SK-N-SH (cell line): Measurements from ENCODE around the gene PPP1R13L. TPM values are rescaled to one million over a fixed set of nuclear protein-coding genes. Genes with fewer than 3 reads are reported as not detected.

Experiments used
- CTCF ChIA-PET: fragments of 300-600, 350-600 bp; formaldehyde crosslinking; extraction: SDS; loops from one replicate; lab custom pipeline; 2021; lab: Yijun Ruan, JAX
- POLR2A ChIA-PET: fragments of 350-600 bp; sonication (Branson Sonifier 250); formaldehyde crosslinking; extraction: SDS; loops from one replicate; lab custom pipeline; 2020; ENCODE audit warnings: antibody characterized with exemption, inconsistent platforms; lab: Yijun Ruan, JAX
- DNase-seq: peaks from one replicate; pipeline ENCODE4 v3.0.0; 2012
- H2AFZ ChIP-seq: fragments of 200-600 bp; sonication (generic); 2 replicates; pipeline ENCODE4 v1.8.1; 2016; ENCODE audit warnings: antibody characterized with exemption, mild to moderate bottlenecking, low read depth
- H3F3A ChIP-seq: fragments of 200-600 bp; sonication (generic); replicated peaks from 2 replicates; pipeline ENCODE3; 2016; ENCODE audit warnings: antibody characterized with exemption, mild to moderate bottlenecking; ENCODE audit not compliant: insufficient read depth
- H3K27ac ChIP-seq, 2 experiments: fragments of 200-500 bp in 1 of 2; fragments of 200-600 bp in 1 of 2; sonication (Bioruptor generic) in 1 of 2; sonication (generic), shearing (Covaris generic) in 1 of 2; 2 replicates each; pipeline versions ENCODE4 v1.5.1 to v1.6.1; 2014 to 2016; ENCODE audit warnings: low read depth in 2 of 2, inconsistent platforms in 1 of 2, low read length in 1 of 2, mild to moderate bottlenecking in 1 of 2, mixed read lengths in 1 of 2
- H3K27me3 ChIP-seq: fragments of 200-600 bp; sonication (generic), shearing (Covaris generic); 2 replicates; pipeline ENCODE4 v1.6.1; 2016; ENCODE audit warnings: mixed run types; ENCODE audit not compliant: insufficient read depth
- H3K36me3 ChIP-seq, 2 experiments: fragments of 200-500 bp in 1 of 2; fragments of 200-600 bp in 1 of 2; sonication (Bioruptor generic) in 1 of 2; sonication (generic) in 1 of 2; replicated peaks in 1 of 2; 2 replicates each; pipeline versions ENCODE3 to v1.5.1; 2014 to 2016; ENCODE audit warnings: low read length in 1 of 2, mild to moderate bottlenecking in 1 of 2; ENCODE audit not compliant: insufficient read depth in 2 of 2, control insufficient read depth in 1 of 2
- H3K4me1 ChIP-seq, 2 experiments: fragments of 200-500 bp in 1 of 2; fragments of 200-600 bp in 1 of 2; sonication (Bioruptor generic) in 1 of 2; sonication (generic), shearing (Covaris generic) in 1 of 2; 2 replicates each; pipeline versions ENCODE4 v1.5.1 to v1.6.1; 2014 to 2016; ENCODE audit warnings: low read depth in 1 of 2, low read length in 1 of 2, mixed run types in 1 of 2; ENCODE audit not compliant: insufficient read depth in 2 of 2, control insufficient read depth in 1 of 2
- H3K4me2 ChIP-seq: fragments of 200-600 bp; sonication (generic), shearing (Covaris generic); 2 replicates; pipeline ENCODE4 v1.6.1; 2017; ENCODE audit warnings: mixed run types
- H3K4me3 ChIP-seq, 2 experiments: fragments of 200-500 bp in 1 of 2; fragments of 200-600 bp in 1 of 2; sonication (Bioruptor generic) in 1 of 2; sonication (generic), shearing (Covaris generic) in 1 of 2; 2 replicates each; pipeline versions ENCODE4 v1.5.1 to v1.8.1; 2014 to 2016; ENCODE audit warnings: low read depth in 2 of 2, inconsistent platforms in 1 of 2, low read length in 1 of 2, mild to moderate bottlenecking in 1 of 2, mixed read lengths in 1 of 2, moderate library complexity in 1 of 2
- H3K79me2 ChIP-seq: fragments of 200-600 bp; sonication (generic); 2 replicates; pipeline ENCODE4 v1.8.1; 2017; ENCODE audit warnings: mild to moderate bottlenecking; ENCODE audit not compliant: insufficient read depth
- H3K9ac ChIP-seq: fragments of 200-600 bp; sonication (generic); 2 replicates; pipeline ENCODE4 v1.6.1; 2017; ENCODE audit warnings: mixed run types
- H3K9me2 ChIP-seq: fragments of 200-600 bp; sonication (generic); 2 replicates; pipeline ENCODE4 v1.6.1; 2017; ENCODE audit warnings: mixed run types
- H3K9me3 ChIP-seq: fragments of 200-600 bp; sonication (generic); 2 replicates; pipeline ENCODE4 v1.6.1; 2017; ENCODE audit warnings: mixed run types, mild to moderate bottlenecking, moderate library complexity
- H4K20me1 ChIP-seq: fragments of 200-600 bp; sonication (generic); 2 replicates; pipeline ENCODE4 v1.6.1; 2017; ENCODE audit warnings: mild to moderate bottlenecking, mixed run types; ENCODE audit not compliant: insufficient read depth
- CHD2 ChIP-seq: fragments of 150-350 bp; IDR thresholded peaks from 2 replicates; pipeline ENCODE4 v1.6.1; 2018; ENCODE audit warnings: low read length; ENCODE audit not compliant: partially characterized antibody
- CTCF ChIP-seq: fragments of 200-600 bp; sonication (generic); IDR thresholded peaks from 2 replicates; pipeline ENCODE4 v1.6.1; 2017; ENCODE audit warnings: antibody characterized with exemption, mild to moderate bottlenecking, moderate library complexity
- ELF1 ChIP-seq: IDR thresholded peaks from 2 replicates; pipeline ENCODE4 v1.4.0; 2012
- EP300 ChIP-seq, 2 experiments: IDR thresholded peaks; 2 replicates each; pipeline versions ENCODE4 v1.4.0 to v1.6.1; 2012; ENCODE audit warnings: borderline replicate concordance in 1 of 2, low read depth in 1 of 2, low read length in 1 of 2
- EZH2phosphoT487 ChIP-seq: fragments of 200-600 bp; sonication (generic); IDR thresholded peaks from 2 replicates; pipeline ENCODE4 v1.6.1; 2017; ENCODE audit warnings: low read depth, mixed run types, mild to moderate bottlenecking, antibody characterized with exemption, moderate library complexity, borderline replicate concordance
- FOSL2 ChIP-seq: IDR thresholded peaks from 2 replicates; pipeline ENCODE4 v1.4.0; 2012; ENCODE audit warnings: low read depth, mild to moderate bottlenecking, moderate library complexity, borderline replicate concordance
- FOXJ3 ChIP-seq: sonication (generic); formaldehyde crosslinking; IDR thresholded peaks from 2 replicates; pipeline ENCODE4 v1.5.1; 2020; ENCODE audit warnings: mild to moderate bottlenecking, missing genetic modification reagents
- FOXM1 ChIP-seq: IDR thresholded peaks from 2 replicates; pipeline ENCODE4 v1.4.0; 2012; ENCODE audit warnings: low read depth, mild to moderate bottlenecking
- GABPA ChIP-seq: IDR thresholded peaks from 2 replicates; pipeline ENCODE4 v1.4.0; 2012; ENCODE audit warnings: low read depth, mild to moderate bottlenecking
- JUND ChIP-seq: IDR thresholded peaks from 2 replicates; pipeline ENCODE4 v1.4.0; 2012
- MAX ChIP-seq: IDR thresholded peaks from 2 replicates; pipeline ENCODE4 v1.4.0; 2012; ENCODE audit warnings: low read depth
- MXI1 ChIP-seq: IDR thresholded peaks from 2 replicates; pipeline ENCODE4 v1.6.1; 2012; ENCODE audit warnings: mild to moderate bottlenecking, low read depth, low read length, improper control_type of control experiment
- NFIC ChIP-seq: IDR thresholded peaks from 2 replicates; pipeline ENCODE4 v1.4.0; 2012; ENCODE audit warnings: borderline replicate concordance
- POLR2AphosphoS5 ChIP-seq: IDR thresholded peaks from 2 replicates; pipeline ENCODE4 v1.6.1; 2012; ENCODE audit warnings: low read depth, low read length
- SIN3A ChIP-seq: IDR thresholded peaks from 2 replicates; pipeline ENCODE4 v1.6.1; 2012; ENCODE audit warnings: low read depth, mild to moderate bottlenecking, low read length, moderate library complexity, borderline replicate concordance
- TAF1 ChIP-seq: IDR thresholded peaks from 2 replicates; pipeline ENCODE4 v1.6.1; 2012; ENCODE audit warnings: low read depth, mild to moderate bottlenecking, low read length, moderate library complexity, borderline replicate concordance
- TCF12 ChIP-seq: IDR thresholded peaks from 2 replicates; pipeline ENCODE4 v1.4.0; 2012
- YY1 ChIP-seq: IDR thresholded peaks from 2 replicates; pipeline ENCODE4 v1.4.0; 2012; ENCODE audit warnings: low read depth, mild to moderate bottlenecking
- ZBTB33 ChIP-seq: IDR thresholded peaks from 2 replicates; pipeline ENCODE4 v1.4.0; 2012; ENCODE audit warnings: low read depth, borderline replicate concordance
- WGBS: methylation state at CpG from one replicate; pipeline ENCODE4 v1.1.6; 2017; ENCODE audit warnings: low lambda C conversion rate; 5-methylcytosine and 5-hydroxymethylcytosine counted together
- polyA plus RNA-seq, 3 experiments: library from polyadenylated mRNA; depleted of rRNA; stranded (reverse); fragments of >200 nt; gene quantifications; 2 replicates each; pipeline ENCODE4 v1.2.3, GENCODE V29; 2012
- TF ChIP-seq, protein P1 (sequence below): fragments of 150-350 bp; IDR thresholded peaks from 2 replicates; pipeline ENCODE4 v1.6.1; 2017; ENCODE audit warnings: antibody characterized with exemption, low read length, low read depth, borderline replicate concordance
- TF ChIP-seq, protein P2 (sequence below): IDR thresholded peaks from 2 replicates; pipeline ENCODE4; 2012
- TF ChIP-seq, protein P3 (sequence below): IDR thresholded peaks from 2 replicates; pipeline ENCODE4 v1.4.0; 2012; ENCODE audit warnings: low read depth, borderline replicate concordance

Gene PPP1R13L
- polyA plus RNA-seq, 1 of the 3 experiments (the other 2 are of a cell fraction) = 18.0 TPM

- TF ChIP-seq CTCF (no peak), NFIC (peak; percentile 42; the same call in 1 of the 2 replicates), FOSL2 (peak; percentile 98)
- TF ChIP-seq, all 33 proteins: peak for 18
Measured at GRCh38 chr19:45424191-45425058, 19.6 kb upstream of the PPP1R13L start (continued).

DNA sequence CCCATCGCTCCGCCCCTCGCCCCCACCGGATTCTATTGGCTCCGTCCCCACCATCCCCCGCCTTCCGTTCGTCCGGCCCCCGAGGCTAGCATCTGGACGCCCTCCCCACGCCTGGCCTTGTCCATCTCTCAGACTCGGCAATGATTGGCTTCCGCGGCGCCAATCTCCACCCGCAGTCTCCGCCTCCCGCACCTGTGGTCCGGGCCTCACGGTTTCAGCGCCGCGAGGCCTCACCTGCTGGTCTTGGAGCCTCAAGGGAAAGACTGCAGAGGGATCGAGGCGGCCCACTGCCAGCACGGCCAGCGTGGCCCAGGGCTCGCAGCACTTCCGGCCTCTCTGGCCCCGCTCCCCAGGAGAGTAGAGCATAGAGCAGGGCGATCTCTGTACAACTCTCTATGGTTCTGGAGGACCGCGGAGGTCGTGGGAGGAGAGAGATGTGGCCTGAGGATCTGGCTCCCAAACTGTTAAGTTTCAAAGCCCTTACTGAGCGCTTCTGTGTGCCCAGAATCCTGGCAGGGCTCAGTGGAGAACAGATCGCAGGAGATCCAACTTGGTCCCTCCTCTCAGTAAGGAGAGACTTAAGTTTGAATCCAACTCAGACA is 18.8 kb upstream of the PPP1R13L start, which contains the start of gene ERCC1:
TSS of gene ERCC1 (minus strand) at position 329 of the 602 bp plus-strand sequence. CDS start 543 bp downstream, outside the sequence.
- Histone ChIP-seq H3K9ac (peak within 1 kb of the TSS; percentile 78), H4K20me1 (no peaks in the 10 kb centered on the region; the same call in 1 of the 2 replicates), H3F3A (peaks cover 38% of the 10 kb centered on the region), H3K9me2 (no peaks in the 10 kb centered on the region), H3K4me2 (peak within 1 kb of the TSS; percentile 97), H3K79me2 (peaks cover 34% of the 10 kb centered on the region), H3K27ac (peak within 1 kb of the TSS; percentile 92 to 100), H3K27me3 (no peaks in the 10 kb centered on the region), H3K4me1 (peaks cover 15 to 20% of the 10 kb centered on the region in 2 experiments), H2AFZ (peak within 1 kb of the TSS; percentile 53), H3K4me3 (peak within 1 kb of the TSS; percentile 67 to 85), H3K36me3 (peaks cover 4 to 10% of the 10 kb centered on the region in 2 experiments), H3K9me3 (no peaks in the 10 kb centered on the region)
- TF ChIP-seq TCF12 (peak; percentile 46; the same call in 1 of the 2 replicates), MAX (peak; percentile 71; the same call in 1 of the 2 replicates), YY1 (no peak), ZBTB33 (no peak), JUND (no peak), ELF1 (peak; percentile 86), EZH2phosphoT487 (no peak), EP300 (IDR thresholded peaks at IDR 0.05; ENCODE audit: borderline replicate concordance in 1 of 2, low read depth in 1 of 2, low read length in 1 of 2) (peak; percentile 21 to 28; a peak in 1 of 4 replicates), MXI1 (peak; percentile 87), GABPA (peak; percentile 83), CHD2 (peak; percentile 68), FOXM1 (no peak), FOXJ3 (no peak), SIN3A (peak; percentile 60; the same call in 1 of the 2 replicates), TAF1 (peak; percentile 63), POLR2AphosphoS5 (peak; percentile 86)
- TF ChIP-seq, protein P1, sequence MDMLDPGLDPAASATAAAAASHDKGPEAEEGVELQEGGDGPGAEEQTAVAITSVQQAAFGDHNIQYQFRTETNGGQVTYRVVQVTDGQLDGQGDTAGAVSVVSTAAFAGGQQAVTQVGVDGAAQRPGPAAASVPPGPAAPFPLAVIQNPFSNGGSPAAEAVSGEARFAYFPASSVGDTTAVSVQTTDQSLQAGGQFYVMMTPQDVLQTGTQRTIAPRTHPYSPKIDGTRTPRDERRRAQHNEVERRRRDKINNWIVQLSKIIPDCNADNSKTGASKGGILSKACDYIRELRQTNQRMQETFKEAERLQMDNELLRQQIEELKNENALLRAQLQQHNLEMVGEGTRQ = no peak
- TF ChIP-seq, protein P2, sequence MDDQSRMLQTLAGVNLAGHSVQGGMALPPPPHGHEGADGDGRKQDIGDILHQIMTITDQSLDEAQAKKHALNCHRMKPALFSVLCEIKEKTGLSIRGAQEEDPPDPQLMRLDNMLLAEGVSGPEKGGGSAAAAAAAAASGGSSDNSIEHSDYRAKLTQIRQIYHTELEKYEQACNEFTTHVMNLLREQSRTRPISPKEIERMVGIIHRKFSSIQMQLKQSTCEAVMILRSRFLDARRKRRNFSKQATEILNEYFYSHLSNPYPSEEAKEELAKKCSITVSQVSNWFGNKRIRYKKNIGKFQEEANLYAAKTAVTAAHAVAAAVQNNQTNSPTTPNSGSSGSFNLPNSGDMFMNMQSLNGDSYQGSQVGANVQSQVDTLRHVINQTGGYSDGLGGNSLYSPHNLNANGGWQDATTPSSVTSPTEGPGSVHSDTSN = peak; percentile 98
- TF ChIP-seq, protein P3, sequence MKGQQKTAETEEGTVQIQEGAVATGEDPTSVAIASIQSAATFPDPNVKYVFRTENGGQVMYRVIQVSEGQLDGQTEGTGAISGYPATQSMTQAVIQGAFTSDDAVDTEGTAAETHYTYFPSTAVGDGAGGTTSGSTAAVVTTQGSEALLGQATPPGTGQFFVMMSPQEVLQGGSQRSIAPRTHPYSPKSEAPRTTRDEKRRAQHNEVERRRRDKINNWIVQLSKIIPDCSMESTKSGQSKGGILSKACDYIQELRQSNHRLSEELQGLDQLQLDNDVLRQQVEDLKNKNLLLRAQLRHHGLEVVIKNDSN = no peak
- CTCF ChIA-PET = interaction anchor here (0.6 to 4.7 kb wide), 4 partner anchors 16 to 101 kb away, joined by 3 to 57 read pairs (median 25); no protein-coding TSS in a partner anchor
- DNase-seq = peak; percentile 98
- 1% methylated on average over 37 of the region's 37 CpGs for WGBS
- POLR2A ChIA-PET = interaction anchor here (1.1 kb wide), 1 partner anchor 55 kb away, joined by 3 read pairs; no protein-coding TSS in a partner anchor
